ENCODE data around the gene FREM1. TPM values are rescaled to one million over a fixed set of nuclear protein-coding genes. Genes with fewer than 3 reads are reported as not detected.

Gene FREM1
- total RNA-seq, 4 donors from 2014 or later, result 1.1 to 5.8 (median 2.1) TPM

GRCh38 chr9:14690948-14691730 lies 219.1 kb downstream of the FREM1 start:
- TF ChIP-seq, protein P1, sequence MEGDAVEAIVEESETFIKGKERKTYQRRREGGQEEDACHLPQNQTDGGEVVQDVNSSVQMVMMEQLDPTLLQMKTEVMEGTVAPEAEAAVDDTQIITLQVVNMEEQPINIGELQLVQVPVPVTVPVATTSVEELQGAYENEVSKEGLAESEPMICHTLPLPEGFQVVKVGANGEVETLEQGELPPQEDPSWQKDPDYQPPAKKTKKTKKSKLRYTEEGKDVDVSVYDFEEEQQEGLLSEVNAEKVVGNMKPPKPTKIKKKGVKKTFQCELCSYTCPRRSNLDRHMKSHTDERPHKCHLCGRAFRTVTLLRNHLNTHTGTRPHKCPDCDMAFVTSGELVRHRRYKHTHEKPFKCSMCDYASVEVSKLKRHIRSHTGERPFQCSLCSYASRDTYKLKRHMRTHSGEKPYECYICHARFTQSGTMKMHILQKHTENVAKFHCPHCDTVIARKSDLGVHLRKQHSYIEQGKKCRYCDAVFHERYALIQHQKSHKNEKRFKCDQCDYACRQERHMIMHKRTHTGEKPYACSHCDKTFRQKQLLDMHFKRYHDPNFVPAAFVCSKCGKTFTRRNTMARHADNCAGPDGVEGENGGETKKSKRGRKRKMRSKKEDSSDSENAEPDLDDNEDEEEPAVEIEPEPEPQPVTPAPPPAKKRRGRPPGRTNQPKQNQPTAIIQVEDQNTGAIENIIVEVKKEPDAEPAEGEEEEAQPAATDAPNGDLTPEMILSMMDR (IDR thresholded peaks at IDR 0.05), result no peak
- TF ChIP-seq EP300 (IDR thresholded peaks at IDR 0.05) (no peak), POLR2AphosphoS5 (IDR thresholded peaks at IDR 0.05) (no peak), POLR2A (IDR thresholded peaks at IDR 0.05) (no peak)
- Histone ChIP-seq H3K4me1 (peaks cover 20% of the 10 kb centered on the region), H3K36me3 (peaks cover 24% of the 10 kb centered on the region), H3K27ac (no peak overlapping the region), H3K9me3 (no peaks in the 10 kb centered on the region), H3K4me3 (no peak overlapping the region), H3K27me3 (no peaks in the 10 kb centered on the region)
- WGBS, result 84% methylated on average over 7 of the region's 7 CpGs
- DNase-seq (ENCODE audit: low spot score in 2 of 2), result no peak

GRCh38 chr9:14687042-14687719 lies 223.0 kb downstream of the FREM1 start:
- TF ChIP-seq POLR2AphosphoS5 (IDR thresholded peaks at IDR 0.05) (no peak), EP300 (IDR thresholded peaks at IDR 0.05) (no peak), POLR2A (IDR thresholded peaks at IDR 0.05) (no peak)
- TF ChIP-seq, protein P1 (IDR thresholded peaks at IDR 0.05), result no peak
- Histone ChIP-seq H3K4me1 (peaks cover 14% of the 10 kb centered on the region), H3K27ac (no peak overlapping the region), H3K27me3 (no peaks in the 10 kb centered on the region), H3K4me3 (no peak overlapping the region), H3K9me3 (no peaks in the 10 kb centered on the region), H3K36me3 (peaks cover 28% of the 10 kb centered on the region)
- WGBS, result 76% methylated on average over 12 of the region's 12 CpGs
- DNase-seq (ENCODE audit: low spot score in 2 of 2), result no peak

GRCh38 chr9:14686168-14686567 lies 224.1 kb downstream of the FREM1 start:
- Histone ChIP-seq H3K27ac (no peak overlapping the region), H3K4me3 (no peak overlapping the region), H3K9me3 (no peaks in the 10 kb centered on the region), H3K27me3 (no peaks in the 10 kb centered on the region), H3K4me1 (peaks cover 4% of the 10 kb centered on the region), H3K36me3 (peaks cover 28% of the 10 kb centered on the region)
- DNase-seq (ENCODE audit: low spot score in 2 of 2), result no peak
- TF ChIP-seq, protein P1 (IDR thresholded peaks at IDR 0.05), result no peak
- TF ChIP-seq POLR2AphosphoS5 (IDR thresholded peaks at IDR 0.05) (no peak), POLR2A (IDR thresholded peaks at IDR 0.05) (no peak), EP300 (IDR thresholded peaks at IDR 0.05) (no peak)

Other genes with a start within 250 kb of the FREM1 start
- gene ZDHHC21, start 217.0 kb downstream of the FREM1 start, total RNA-seq, result 10 to 100 TPM in 1 of 4 donors, 1 to 10 TPM in 3; 6.5 to 12.9 (median 9.5) TPM
- gene CER1, start 187.7 kb downstream of the FREM1 start, total RNA-seq, result not detected